RWPE2 (cell line): ENCODE measurements around the gene OR10H2.
"Not testable (repeated sequence)": the region's sequence is repeated elsewhere in the genome, so short reads cannot be mapped to it uniquely, and the experiment has no call there.

Experiments
- ATAC-seq: fragments of 200-7000 bp; cut with Tn5 transposase; 3 replicates; pipeline ENCODE4 v1.9.1; 2021; ENCODE audit warnings: low read depth
- DNase-seq: peaks from one replicate; pipeline ENCODE4 v3.0.0-alpha.2; 2020; ENCODE audit warnings: low spot score
- H3K27ac ChIP-seq: fragments of 450-650 bp; 2 replicates; pipeline ENCODE4 v1.5.1; 2017; ENCODE audit warnings: mild to moderate bottlenecking; ENCODE audit not compliant: poor library complexity, severe bottlenecking
- H3K27me3 ChIP-seq: fragments of 250-450 bp; sonication (Bioruptor Pico); 2 replicates; pipeline ENCODE4 v1.5.1; 2021; ENCODE audit warnings: mild to moderate bottlenecking, moderate library complexity; ENCODE audit not compliant: insufficient read depth, poor library complexity, severe bottlenecking
- H3K36me3 ChIP-seq: fragments of 250-450 bp; sonication (Bioruptor Pico); 2 replicates; pipeline ENCODE4 v1.5.1; 2020; ENCODE audit warnings: low read depth, mild to moderate bottlenecking, moderate library complexity
- H3K4me1 ChIP-seq: fragments of 250-450 bp; sonication (Bioruptor Pico); 2 replicates; pipeline ENCODE4 v1.5.1; 2021; ENCODE audit warnings: mild to moderate bottlenecking, moderate library complexity; ENCODE audit not compliant: insufficient read depth, poor library complexity, severe bottlenecking
- H3K4me3 ChIP-seq: fragments of 250-450 bp; sonication (Bioruptor Pico); 2 replicates; pipeline ENCODE4 v1.5.1; 2021; ENCODE audit warnings: mild to moderate bottlenecking, moderate library complexity; ENCODE audit not compliant: severe bottlenecking
- H3K9me3 ChIP-seq: fragments of 250-450 bp; sonication (Bioruptor Pico); 2 replicates; pipeline ENCODE4 v1.5.1; 2021; ENCODE audit warnings: mild to moderate bottlenecking, moderate library complexity; ENCODE audit not compliant: severe bottlenecking
- TF ChIP-seq, protein P1 (sequence below): fragments of 450-650 bp; IDR thresholded peaks from one replicate; pipeline ENCODE4 v1.5.1; 2017; ENCODE audit warnings: mild to moderate bottlenecking, moderate library complexity; ENCODE audit not compliant: poor library complexity, severe bottlenecking

OR10H2 gene

GRCh38 chr19:15758379-15758778, 30.6 kb downstream of the OR10H2 start:
- H3K36me3 ChIP-seq = no peaks in the 10 kb centered on the region
- no peaks in the 10 kb centered on the region for H3K4me1 ChIP-seq
- DNase-seq (no peak), ATAC-seq (no peak)
- H3K4me3 ChIP-seq = no peak overlapping the region
- no peak overlapping the region for H3K27ac ChIP-seq
- peaks cover 32% of the 10 kb centered on the region for H3K27me3 ChIP-seq
- H3K9me3 ChIP-seq = no peaks in the 10 kb centered on the region
- TF ChIP-seq, protein P1, sequence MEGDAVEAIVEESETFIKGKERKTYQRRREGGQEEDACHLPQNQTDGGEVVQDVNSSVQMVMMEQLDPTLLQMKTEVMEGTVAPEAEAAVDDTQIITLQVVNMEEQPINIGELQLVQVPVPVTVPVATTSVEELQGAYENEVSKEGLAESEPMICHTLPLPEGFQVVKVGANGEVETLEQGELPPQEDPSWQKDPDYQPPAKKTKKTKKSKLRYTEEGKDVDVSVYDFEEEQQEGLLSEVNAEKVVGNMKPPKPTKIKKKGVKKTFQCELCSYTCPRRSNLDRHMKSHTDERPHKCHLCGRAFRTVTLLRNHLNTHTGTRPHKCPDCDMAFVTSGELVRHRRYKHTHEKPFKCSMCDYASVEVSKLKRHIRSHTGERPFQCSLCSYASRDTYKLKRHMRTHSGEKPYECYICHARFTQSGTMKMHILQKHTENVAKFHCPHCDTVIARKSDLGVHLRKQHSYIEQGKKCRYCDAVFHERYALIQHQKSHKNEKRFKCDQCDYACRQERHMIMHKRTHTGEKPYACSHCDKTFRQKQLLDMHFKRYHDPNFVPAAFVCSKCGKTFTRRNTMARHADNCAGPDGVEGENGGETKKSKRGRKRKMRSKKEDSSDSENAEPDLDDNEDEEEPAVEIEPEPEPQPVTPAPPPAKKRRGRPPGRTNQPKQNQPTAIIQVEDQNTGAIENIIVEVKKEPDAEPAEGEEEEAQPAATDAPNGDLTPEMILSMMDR = no peak

DNA sequence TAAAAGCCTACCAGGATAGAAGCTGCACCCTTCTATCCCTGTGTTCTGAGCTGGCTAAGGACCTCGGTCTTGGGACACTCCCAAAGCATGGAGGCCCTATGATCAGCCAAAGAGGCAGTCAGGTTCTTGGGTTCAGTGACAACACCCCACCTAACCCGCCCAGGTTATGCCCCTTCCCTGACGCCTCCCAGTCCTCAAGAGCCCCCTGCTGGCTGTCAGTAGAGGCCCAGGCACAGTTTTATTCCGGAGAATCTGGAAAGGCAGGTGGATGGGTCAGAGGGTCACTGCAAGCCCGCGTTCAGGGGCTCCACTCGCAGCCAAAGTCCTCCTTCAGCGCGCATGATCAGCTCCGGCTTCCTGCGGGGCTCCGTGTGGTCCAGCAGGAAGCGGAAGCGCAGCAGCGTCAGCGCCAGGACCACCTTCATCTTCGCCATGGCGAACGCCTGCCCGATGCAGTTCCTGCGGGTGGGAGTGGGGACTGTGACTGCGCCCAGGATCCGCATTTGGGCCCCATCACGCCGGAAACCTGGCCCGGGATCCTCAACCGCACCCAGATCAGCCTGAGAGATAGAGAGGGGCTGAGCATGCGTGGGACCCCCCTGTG, 32.2 kb downstream of the OR10H2 start:
- no peaks in the 10 kb centered on the region for H3K4me1 ChIP-seq
- DNase-seq (no peak), ATAC-seq (no peak)
- H3K36me3 ChIP-seq = no peaks in the 10 kb centered on the region
- H3K9me3 ChIP-seq = no peaks in the 10 kb centered on the region
- no peak overlapping the region for H3K4me3 ChIP-seq
- H3K27ac ChIP-seq = no peak overlapping the region
- TF ChIP-seq, protein P1 = peak; percentile 24
- H3K27me3 ChIP-seq = peaks cover 34% of the 10 kb centered on the region

DNA sequence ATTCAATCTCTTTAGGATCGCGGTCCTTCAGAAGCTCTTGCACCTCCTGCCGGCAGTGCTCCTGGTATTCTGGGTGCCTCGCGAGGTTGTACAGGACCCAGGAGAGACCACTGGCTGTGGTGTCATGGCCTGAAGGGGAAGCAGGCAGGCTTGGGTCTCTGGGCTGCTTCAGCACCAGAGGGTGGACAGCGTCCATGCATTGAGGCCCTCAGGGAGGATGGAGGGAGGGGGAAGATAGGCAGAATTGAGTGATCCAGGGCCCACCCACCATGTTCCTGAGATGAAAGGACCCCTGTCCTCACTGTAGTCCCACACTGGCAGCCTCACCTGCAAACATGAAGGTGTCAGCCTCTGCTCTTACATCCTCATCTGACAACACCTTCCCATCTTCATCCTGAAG, 41.8 kb downstream of the OR10H2 start:
- DNase-seq = no peak
- no peak overlapping the region for H3K4me3 ChIP-seq
- H3K4me1 ChIP-seq = no peaks in the 10 kb centered on the region
- H3K36me3 ChIP-seq = no peaks in the 10 kb centered on the region
- no peaks in the 10 kb centered on the region for H3K9me3 ChIP-seq
- H3K27ac ChIP-seq = no peak overlapping the region
- TF ChIP-seq, protein P1 = no peak
- H3K27me3 ChIP-seq = no peaks in the 10 kb centered on the region
- ATAC-seq = no peak

- not testable (repeated sequence) for H3K27me3 ChIP-seq, H3K9me3 ChIP-seq, DNase-seq
These were observed 46.3 kb downstream of the OR10H2 start for GRCh38 chr19:15774159-15774558.

DNA sequence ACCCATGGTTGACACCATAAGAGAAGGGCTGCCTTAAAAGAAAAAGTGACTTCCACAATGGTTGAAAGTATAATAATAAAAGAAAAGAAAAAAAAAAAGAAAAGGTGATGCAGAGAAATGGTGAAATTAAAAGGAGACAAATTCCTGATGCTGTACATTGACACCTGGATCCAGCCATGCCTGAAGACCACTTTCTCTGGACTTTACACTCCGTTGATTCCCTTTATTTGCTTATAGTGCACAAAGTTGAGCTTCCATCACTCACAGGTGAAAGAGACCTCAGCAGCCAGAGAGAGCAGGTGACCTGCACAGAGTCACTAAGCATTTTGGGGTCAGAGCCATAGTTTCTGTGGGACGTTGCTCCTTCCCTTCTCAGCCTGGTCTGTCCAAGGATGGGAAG, 47.4 kb downstream of the OR10H2 start:
- H3K9me3 ChIP-seq = no peaks in the 10 kb centered on the region
- H3K36me3 ChIP-seq = no peaks in the 10 kb centered on the region
- no peaks in the 10 kb centered on the region for H3K27me3 ChIP-seq
- no peaks in the 10 kb centered on the region for H3K4me1 ChIP-seq
- TF ChIP-seq, protein P1 = no peak
- no peak overlapping the region for H3K27ac ChIP-seq
- no peak for ATAC-seq
- no peak overlapping the region for H3K4me3 ChIP-seq
- no peak for DNase-seq

More at GRCh38 chr19:15774159-15774558, 46.3 kb downstream of the OR10H2 start:
- not testable (repeated sequence) for H3K36me3 ChIP-seq, ATAC-seq, H3K4me3 ChIP-seq, H3K4me1 ChIP-seq, H3K27ac ChIP-seq
